GM21529 (cell line): ENCODE measurements around the gene PRRT1.

Source experiments
- ATAC-seq: cut with Tn5 transposase; IDR thresholded peaks from one replicate; pipeline ENCODE4 v1.9.1; 2021; ENCODE audit not compliant: unreplicated experiment

The PRRT1 gene

GRCh38 chr6:32127717-32128592, 23.8 kb downstream of the PRRT1 start, which contains the start of gene ATF6B:
Gene ATF6B (minus strand): TSS chr6:32128246. CDS start chr6:32128207, 39 bp downstream.
- ATAC-seq = peak; percentile 89

DNA sequence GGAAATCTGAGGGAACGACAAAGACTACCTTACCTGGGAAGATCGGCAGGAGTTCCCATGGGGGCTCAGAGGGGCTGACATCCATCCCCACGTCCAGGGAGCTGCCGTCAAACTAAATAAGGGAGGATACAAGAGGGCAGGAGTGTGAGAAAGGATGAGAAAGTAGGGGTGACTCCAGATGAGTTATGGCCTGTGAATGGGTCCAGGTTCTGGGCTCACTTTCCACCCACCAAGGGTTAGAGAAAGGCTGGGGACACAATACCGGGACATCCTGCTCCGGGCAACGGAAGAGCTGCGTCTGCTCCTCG, 24.4 kb downstream of the PRRT1 start:
- no peak for ATAC-seq

GRCh38 chr6:32126880-32127279, 24.9 kb downstream of the PRRT1 start:
- no peak for ATAC-seq

GRCh38 chr6:32123681-32124080, 28.1 kb downstream of the PRRT1 start:
- ATAC-seq = no peak

GRCh38 chr6:32120573-32121059, 31.1 kb downstream of the PRRT1 start:
- no peak for ATAC-seq

DNA sequence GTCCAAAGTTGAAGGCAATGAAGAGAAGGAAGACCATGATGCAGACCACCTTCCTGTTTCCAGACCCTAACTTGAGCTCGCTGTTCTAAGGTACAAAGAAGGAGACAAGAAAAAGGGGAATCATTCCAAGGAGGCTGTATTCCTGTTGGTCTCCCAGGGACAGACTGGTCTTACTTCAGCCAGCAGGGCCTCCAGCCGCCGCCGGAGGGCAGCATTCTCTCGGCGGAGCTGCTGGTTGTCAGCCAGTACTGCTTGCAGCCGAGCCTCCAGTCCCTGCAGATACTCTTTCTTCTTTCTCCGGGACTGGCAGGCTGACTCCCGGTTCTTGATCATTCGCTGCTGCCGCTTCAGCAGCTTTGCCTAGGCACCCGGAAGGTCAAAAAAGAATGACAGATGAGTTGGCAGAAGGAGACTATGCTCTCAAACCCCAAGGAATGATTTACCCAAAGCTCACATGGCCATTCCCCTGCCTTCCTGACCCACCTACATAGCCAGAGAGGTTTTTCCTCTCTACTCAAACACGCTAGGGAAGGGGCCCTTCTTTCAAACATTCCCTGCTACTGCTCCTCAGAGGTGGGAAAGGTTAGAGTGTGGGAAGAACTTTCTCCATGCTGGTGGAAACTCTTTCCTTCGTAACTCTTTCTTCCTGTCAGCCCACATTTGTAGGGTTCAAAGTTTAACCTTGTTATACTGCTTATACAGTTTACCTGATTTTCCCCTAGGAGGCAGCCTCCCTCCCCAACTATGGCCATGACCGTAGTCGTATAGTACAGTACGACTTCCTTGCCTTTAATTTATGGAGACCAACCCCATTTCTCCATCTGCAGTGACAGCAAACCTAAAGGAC, 32.7 kb downstream of the PRRT1 start:
- ATAC-seq = no peak

GRCh38 chr6:32117461-32117860, 34.3 kb downstream of the PRRT1 start:
- no peak for ATAC-seq

GRCh38 chr6:32116674-32117073, 35.1 kb downstream of the PRRT1 start:
- ATAC-seq = no peak

DNA sequence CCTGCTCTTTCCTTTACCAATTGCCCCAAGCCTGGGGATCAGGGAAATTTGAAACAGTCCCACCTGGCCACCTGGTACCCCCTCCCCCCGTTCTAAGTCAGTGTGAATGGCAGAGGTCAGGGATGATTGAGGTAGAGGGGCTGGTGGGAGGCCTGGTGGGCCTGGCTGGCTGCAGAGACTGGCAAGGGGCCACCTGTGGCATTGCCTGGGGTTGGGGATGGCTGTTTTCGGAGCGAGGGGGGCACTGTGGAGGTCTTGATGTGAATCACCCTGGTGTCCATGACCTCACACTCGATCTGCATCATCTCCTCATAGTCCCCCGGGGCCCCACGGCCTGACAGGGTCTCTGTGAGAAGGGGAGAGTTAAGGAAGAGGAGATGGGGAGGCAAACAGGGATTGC, 36.1 kb downstream of the PRRT1 start:
- no peak for ATAC-seq

DNA sequence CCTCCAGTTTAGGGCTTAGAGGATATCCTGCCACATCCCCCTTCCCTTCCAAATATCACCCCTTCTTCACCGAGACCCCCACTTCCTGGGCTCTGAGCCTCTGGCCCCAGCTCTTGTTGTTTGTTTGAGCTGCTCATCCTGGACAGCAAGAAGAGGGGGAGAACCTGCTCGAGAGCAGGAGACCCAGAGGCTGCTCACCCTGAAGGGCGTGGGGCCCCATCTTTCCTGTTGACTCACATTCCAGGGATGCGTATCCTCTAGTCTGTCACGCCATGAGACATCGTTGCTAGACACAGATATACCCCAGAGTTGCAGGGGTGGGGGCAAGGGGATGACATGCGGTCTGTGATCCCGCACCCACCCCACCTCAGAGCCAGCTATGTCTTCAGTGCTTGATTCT, 36.9 kb downstream of the PRRT1 start:
- ATAC-seq = no peak

DNA sequence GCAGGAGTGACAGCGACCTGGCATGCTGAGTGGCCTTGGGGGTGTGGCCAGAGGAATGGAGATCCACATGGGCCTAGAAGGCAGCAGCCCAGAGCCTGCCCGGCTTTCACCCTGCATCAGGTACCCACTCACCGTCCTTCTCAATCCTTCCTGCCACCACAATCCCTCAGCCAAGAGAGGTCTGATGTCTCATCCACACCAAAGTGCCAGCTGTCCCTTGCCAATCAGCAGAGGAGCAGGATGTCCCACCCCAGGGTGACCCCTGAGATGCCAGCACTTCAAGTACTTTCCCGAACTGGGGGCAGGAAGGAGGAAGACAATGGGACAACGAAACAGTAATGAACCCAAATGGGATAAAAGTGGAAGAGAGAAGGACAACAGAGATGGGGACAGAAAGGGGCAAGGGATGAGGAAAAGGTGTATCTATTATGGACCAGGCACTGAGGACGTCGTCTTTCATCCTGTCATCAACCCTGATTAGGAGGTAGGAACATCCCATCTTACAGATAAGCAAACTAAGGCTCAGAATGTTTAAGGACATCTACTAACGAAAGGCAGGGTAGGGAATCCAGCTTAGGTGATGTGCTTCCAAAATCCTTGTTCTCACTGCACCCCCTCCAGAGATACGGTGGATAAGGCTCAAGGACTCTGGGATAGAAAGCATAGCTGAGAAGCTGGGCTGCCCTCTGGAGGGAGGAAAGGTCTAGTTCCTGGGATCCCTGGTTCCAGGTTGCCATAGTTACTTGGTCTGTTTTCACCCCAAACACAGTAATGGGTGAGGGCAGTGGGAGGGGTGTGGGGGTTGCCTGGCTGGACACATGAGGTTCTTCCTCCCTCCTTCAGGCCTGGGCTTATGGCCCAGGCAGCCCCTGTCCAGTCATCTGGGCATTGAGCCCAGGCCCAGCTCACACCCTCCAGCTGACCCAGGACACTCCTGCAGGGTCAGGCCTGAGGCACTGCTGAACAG, 38.1 kb downstream of the PRRT1 start:
- no peak for ATAC-seq

GRCh38 chr6:32112431-32112980, 39.2 kb downstream of the PRRT1 start:
- ATAC-seq = no peak

- no peak for ATAC-seq
These were observed 40.2 kb downstream of the PRRT1 start for GRCh38 chr6:32111424-32112066.

GRCh38 chr6:32110632-32111031, 41.1 kb downstream of the PRRT1 start:
- ATAC-seq = no peak

GRCh38 chr6:32109765-32110160, 42.0 kb downstream of the PRRT1 start:
- ATAC-seq = no peak

DNA sequence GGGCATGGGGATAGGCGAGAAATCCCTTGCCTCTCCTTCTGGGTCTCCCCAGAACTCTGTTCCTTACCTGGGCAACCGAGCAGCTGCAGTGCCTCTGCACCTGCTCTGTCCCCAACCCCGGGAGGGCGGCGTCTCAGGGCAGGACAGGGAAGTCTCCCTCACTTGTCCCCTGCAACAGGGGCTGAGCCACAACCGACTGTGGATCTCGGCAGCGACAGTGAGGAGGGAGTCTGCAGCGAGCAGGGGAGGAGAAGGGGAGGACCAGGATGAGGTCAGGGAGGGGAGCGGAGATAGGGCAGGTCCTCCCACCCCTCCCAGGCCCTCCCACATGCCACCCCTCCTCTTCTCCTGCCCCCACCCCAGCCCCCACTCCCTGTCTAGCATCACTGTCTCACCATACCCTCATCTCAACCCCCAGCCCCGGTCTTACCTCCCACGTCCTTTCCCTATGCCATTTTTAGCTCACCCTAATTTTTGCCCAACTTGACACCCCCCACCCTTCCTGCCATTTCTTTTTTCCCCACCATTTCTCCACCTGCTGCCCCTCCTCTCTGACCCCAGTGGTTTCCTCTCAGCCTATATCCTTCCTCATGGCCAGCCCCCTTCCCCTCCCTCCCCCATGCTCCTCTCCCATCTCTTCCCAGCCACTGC, 42.5 kb downstream of the PRRT1 start, which contains the start of gene TNXB:
TSS of gene TNXB (minus strand) at position 225 of the 651 bp plus-strand sequence. CDS start 11,140 bp downstream, outside the sequence.
- no peak for ATAC-seq

DNA sequence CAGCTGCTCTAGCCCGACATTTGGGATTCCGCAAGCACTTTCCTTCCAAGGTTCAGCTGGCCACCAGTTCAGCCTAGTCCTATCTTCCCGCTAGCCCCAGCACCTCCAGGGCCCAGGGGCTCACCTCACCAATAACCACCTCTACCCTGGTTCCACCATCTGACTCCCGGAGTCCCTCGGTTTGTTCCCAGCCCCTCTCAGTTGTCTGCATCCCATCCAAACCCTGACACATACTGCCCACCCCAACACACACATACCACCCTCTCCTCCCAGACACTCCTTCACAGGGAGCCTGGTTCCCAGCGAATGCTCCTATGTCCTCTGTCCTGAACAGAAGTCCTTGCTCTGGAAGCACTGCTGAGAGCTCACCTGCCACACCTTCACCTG, 43.0 kb downstream of the PRRT1 start:
- no peak for ATAC-seq

- no peak for ATAC-seq
These were observed 43.6 kb downstream of the PRRT1 start for GRCh38 chr6:32108094-32108627.

GRCh38 chr6:32107406-32107805, 44.3 kb downstream of the PRRT1 start:
- ATAC-seq = no peak
